ENCODE results near the gene CNOT6L. TPM values are rescaled to one million over a fixed set of nuclear protein-coding genes. Genes with fewer than 3 reads are reported as not detected.

Gene CNOT6L
- total and polyA plus RNA-seq, 2 of the 13 experiments (the other 11 are each of a cell fraction or from before 2014, with no cell fraction given): 7.9 to 13.5 TPM

DNA sequence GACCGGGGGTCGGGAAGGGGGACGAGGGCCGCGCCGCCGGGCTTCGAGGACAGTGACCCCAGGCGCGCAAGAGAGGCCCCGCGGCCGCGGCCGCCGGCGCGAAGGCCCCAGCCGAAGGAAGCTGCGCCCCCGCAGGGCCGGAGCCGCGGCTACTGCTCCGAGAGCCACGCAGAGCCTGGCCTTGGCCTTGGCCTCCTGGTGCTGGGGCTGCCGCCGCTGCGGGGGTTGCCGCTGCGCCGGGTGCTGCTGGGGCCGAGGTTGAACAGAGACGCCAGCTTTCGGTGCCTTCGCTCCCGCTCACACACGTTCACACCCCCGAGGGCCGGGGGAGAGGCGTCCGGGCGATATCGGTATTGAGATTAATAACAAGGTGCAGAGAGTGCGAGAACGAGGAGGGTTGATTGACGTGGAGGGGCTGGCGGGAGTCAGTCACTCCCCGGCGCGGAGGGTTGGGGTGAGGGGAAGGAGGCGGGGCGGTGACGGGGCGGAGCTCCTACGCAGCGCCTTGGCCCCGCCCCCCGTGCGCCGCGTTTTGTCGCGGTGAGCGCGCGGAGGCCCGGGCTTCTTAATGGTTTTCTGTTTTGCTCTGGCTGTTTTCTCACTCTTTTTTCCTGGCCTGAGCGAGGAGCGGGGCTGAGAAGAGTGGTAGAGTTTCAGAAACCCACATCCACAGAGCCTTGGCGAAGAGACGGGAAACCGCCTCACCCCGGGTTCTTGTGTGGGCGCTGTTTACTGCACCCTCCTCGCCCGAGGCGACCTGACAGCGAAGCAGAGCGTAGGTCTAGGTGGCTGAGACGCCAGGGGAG is 878 bp upstream of the CNOT6L start (continued):
- TF ChIP-seq DMAP1 (CRISPR knock-in tag; IDR thresholded peaks at IDR 0.05) (peak; percentile 73), ZNF235 (CRISPR knock-in tag; IDR thresholded peaks at IDR 0.05; ENCODE audit: borderline replicate concordance) (peak; percentile 57; the same call in 1 of the 2 replicates), NFYB (CRISPR knock-in tag; IDR thresholded peaks at IDR 0.05) (no peak), PHF21A (CRISPR knock-in tag; IDR thresholded peaks at IDR 0.05) (peak; percentile 36; the same call in 1 of the 2 replicates), SP1 (IDR thresholded peaks at IDR 0.05) (no peak), SP1 (CRISPR knock-in tag; IDR thresholded peaks at IDR 0.05) (peak; percentile 71), FOXA1 (IDR thresholded peaks at IDR 0.05) (no peak), FOXA1 (CRISPR knock-in tag; IDR thresholded peaks at IDR 0.05) (no peak), RAD21 (CRISPR knock-in tag; IDR thresholded peaks at IDR 0.05) (peak; percentile 48; the same call in 1 of the 2 replicates), YY1 (IDR thresholded peaks at IDR 0.05; ENCODE audit: insufficient read depth, insufficient replicate concordance, low read depth, low read length) (peak; percentile 8), SKI (IDR thresholded peaks at IDR 0.05; ENCODE audit: partially characterized antibody) (peak; percentile 88), ZNF883 (CRISPR knock-in tag; IDR thresholded peaks at IDR 0.05; ENCODE audit: not compliant biosample characterization) (peak; percentile 56), GABPB1 (CRISPR knock-in tag; IDR thresholded peaks at IDR 0.05) (peak; percentile 72), PCBP2 (optimal IDR thresholded peaks at IDR 0.05; ENCODE audit: low read depth, low read length, poor library complexity, severe bottlenecking) (no peak), NR2F6 (IDR thresholded peaks at IDR 0.05) (no peak), NR2F6 (CRISPR knock-in tag; IDR thresholded peaks at IDR 0.05) (peak; percentile 14; the same call in 1 of the 2 replicates), DNMT1 (CRISPR knock-in tag; IDR thresholded peaks at IDR 0.05) (no peak), PHF8 (CRISPR knock-in tag; IDR thresholded peaks at IDR 0.05) (peak; percentile 89), NCOR1 (IDR thresholded peaks at IDR 0.05; ENCODE audit: borderline replicate concordance, low read length) (peak; percentile 77; the same call in 1 of the 2 replicates), ZNF891 (CRISPR knock-in tag; IDR thresholded peaks at IDR 0.05) (peak; percentile 95), HMG20B (CRISPR knock-in tag; conservative IDR thresholded peaks at IDR 0.05) (no peak), NFIC (IDR thresholded peaks at IDR 0.05; ENCODE audit: low read length) (no peak), HNRNPK (IDR thresholded peaks at IDR 0.05; ENCODE audit: low read depth, low read length, poor library complexity, severe bottlenecking) (peak; percentile 37)
- TF ChIP-seq, protein P1, sequence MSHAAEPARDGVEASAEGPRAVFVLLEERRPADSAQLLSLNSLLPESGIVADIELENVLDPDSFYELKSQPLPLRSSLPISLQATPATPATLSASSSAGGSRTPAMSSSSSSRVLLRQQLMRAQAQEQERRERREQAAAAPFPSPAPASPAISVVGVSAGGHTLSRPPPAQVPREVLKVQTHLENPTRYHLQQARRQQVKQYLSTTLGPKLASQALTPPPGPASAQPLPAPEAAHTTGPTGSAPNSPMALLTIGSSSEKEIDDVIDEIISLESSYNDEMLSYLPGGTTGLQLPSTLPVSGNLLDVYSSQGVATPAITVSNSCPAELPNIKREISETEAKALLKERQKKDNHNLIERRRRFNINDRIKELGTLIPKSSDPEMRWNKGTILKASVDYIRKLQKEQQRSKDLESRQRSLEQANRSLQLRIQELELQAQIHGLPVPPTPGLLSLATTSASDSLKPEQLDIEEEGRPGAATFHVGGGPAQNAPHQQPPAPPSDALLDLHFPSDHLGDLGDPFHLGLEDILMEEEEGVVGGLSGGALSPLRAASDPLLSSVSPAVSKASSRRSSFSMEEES (CRISPR knock-in tag; IDR thresholded peaks at IDR 0.05): no peak
- TF ChIP-seq, protein P2, sequence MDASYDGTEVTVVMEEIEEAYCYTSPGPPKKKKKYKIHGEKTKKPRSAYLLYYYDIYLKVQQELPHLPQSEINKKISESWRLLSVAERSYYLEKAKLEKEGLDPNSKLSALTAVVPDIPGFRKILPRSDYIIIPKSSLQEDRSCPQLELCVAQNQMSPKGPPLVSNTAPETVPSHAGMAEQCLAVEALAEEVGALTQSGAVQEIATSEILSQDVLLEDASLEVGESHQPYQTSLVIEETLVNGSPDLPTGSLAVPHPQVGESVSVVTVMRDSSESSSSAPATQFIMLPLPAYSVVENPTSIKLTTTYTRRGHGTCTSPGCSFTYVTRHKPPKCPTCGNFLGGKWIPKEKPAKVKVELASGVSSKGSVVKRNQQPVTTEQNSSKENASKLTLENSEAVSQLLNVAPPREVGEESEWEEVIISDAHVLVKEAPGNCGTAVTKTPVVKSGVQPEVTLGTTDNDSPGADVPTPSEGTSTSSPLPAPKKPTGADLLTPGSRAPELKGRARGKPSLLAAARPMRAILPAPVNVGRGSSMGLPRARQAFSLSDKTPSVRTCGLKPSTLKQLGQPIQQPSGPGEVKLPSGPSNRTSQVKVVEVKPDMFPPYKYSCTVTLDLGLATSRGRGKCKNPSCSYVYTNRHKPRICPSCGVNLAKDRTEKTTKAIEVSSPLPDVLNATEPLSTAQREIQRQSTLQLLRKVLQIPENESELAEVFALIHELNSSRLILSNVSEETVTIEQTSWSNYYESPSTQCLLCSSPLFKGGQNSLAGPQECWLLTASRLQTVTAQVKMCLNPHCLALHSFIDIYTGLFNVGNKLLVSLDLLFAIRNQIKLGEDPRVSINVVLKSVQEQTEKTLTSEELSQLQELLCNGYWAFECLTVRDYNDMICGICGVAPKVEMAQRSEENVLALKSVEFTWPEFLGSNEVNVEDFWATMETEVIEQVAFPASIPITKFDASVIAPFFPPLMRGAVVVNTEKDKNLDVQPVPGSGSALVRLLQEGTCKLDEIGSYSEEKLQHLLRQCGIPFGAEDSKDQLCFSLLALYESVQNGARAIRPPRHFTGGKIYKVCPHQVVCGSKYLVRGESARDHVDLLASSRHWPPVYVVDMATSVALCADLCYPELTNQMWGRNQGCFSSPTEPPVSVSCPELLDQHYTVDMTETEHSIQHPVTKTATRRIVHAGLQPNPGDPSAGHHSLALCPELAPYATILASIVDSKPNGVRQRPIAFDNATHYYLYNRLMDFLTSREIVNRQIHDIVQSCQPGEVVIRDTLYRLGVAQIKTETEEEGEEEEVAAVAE (CRISPR knock-in tag; IDR thresholded peaks at IDR 0.05; ENCODE audit: borderline replicate concordance): 0 out of 2 replicates have a peak, but pooled peaks have one; percentile 64
- TF ChIP-seq, protein P3, sequence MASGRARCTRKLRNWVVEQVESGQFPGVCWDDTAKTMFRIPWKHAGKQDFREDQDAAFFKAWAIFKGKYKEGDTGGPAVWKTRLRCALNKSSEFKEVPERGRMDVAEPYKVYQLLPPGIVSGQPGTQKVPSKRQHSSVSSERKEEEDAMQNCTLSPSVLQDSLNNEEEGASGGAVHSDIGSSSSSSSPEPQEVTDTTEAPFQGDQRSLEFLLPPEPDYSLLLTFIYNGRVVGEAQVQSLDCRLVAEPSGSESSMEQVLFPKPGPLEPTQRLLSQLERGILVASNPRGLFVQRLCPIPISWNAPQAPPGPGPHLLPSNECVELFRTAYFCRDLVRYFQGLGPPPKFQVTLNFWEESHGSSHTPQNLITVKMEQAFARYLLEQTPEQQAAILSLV (CRISPR knock-in tag; IDR thresholded peaks at IDR 0.05; ENCODE audit: borderline replicate concordance): peak; percentile 79; the same call in 1 of the 2 replicates
